ENCODE measurements around the gene RAD54L2.
"Not testable (repeated sequence)": the region's sequence is repeated elsewhere in the genome, so short reads cannot be mapped to it uniquely, and the experiment has no call there.

Gene RAD54L2

GRCh38 chr3:51522273-51522962 is 16.1 kb upstream of the RAD54L2 start:
- H3K4me1 Mint-ChIP-seq (ENCODE audit: low read depth), result peaks cover 6% of the 10 kb centered on the region
- H3K36me3 Mint-ChIP-seq (ENCODE audit: low read depth), result no peaks in the 10 kb centered on the region
- no peak overlapping the region for H3K4me3 Mint-ChIP-seq
- H3K9me3 Mint-ChIP-seq, result no peaks in the 10 kb centered on the region
- intact Hi-C loops (cut with micrococcal nuclease), result no loop called here
- H3K27ac Mint-ChIP-seq, result no peak overlapping the region
- no peaks in the 10 kb centered on the region for H3K27me3 Mint-ChIP-seq

- H3K4me1 Mint-ChIP-seq (ENCODE audit: low read depth); H3K4me3 Mint-ChIP-seq; H3K27me3 Mint-ChIP-seq; intact Hi-C loops (cut with micrococcal nuclease); H3K36me3 Mint-ChIP-seq (ENCODE audit: low read depth); H3K9me3 Mint-ChIP-seq; H3K27ac Mint-ChIP-seq: not testable (repeated sequence)
These were observed 13.6 kb upstream of the RAD54L2 start for GRCh38 chr3:51524874-51525273.

GRCh38 chr3:51530485-51530884 is 8.0 kb upstream of the RAD54L2 start:
- no peak overlapping the region for H3K27ac Mint-ChIP-seq
- intact Hi-C loops (cut with micrococcal nuclease), result no loop called here
- H3K36me3 Mint-ChIP-seq (ENCODE audit: low read depth), result no peaks in the 10 kb centered on the region
- H3K9me3 Mint-ChIP-seq, result no peaks in the 10 kb centered on the region
- no peaks in the 10 kb centered on the region for H3K4me1 Mint-ChIP-seq (ENCODE audit: low read depth)
- no peak overlapping the region for H3K4me3 Mint-ChIP-seq
- peaks cover 3% of the 10 kb centered on the region for H3K27me3 Mint-ChIP-seq

- Mint-ChIP-seq H3K36me3 (ENCODE audit: low read depth) (peaks cover 7% of the 10 kb centered on the region), H3K27ac (no peak overlapping the region), H3K4me1 (ENCODE audit: low read depth) (peaks cover 27% of the 10 kb centered on the region), H3K27me3 (peaks cover 3% of the 10 kb centered on the region), H3K4me3 (no peak overlapping the region), H3K9me3 (no peaks in the 10 kb centered on the region)
- intact Hi-C loops (cut with micrococcal nuclease), result no loop called here
These were observed 3.1 kb upstream of the RAD54L2 start for GRCh38 chr3:51535146-51536019.

- peaks cover 32% of the 10 kb centered on the region for H3K4me1 Mint-ChIP-seq (ENCODE audit: low read depth)
- H3K27me3 Mint-ChIP-seq; intact Hi-C loops (cut with micrococcal nuclease); H3K9me3 Mint-ChIP-seq: not testable (repeated sequence)
- H3K36me3 Mint-ChIP-seq (ENCODE audit: low read depth), result peaks cover 22% of the 10 kb centered on the region
- peak overlapping the region; percentile 78 for H3K27ac Mint-ChIP-seq
- peak overlapping the region; percentile 81 for H3K4me3 Mint-ChIP-seq
These were observed 888 bp upstream of the RAD54L2 start for GRCh38 chr3:51537631-51538030.

GRCh38 chr3:51538115-51538458 is 432 bp upstream of the RAD54L2 start:
- Mint-ChIP-seq H3K4me1 (ENCODE audit: low read depth) (peaks cover 32% of the 10 kb centered on the region), H3K27ac (peak overlapping the region; percentile 78)
- intact Hi-C loops (cut with micrococcal nuclease), result no loop called here

GRCh38 chr3:51539291-51539941 is 897 bp downstream of the RAD54L2 start:
- no peaks in the 10 kb centered on the region for H3K27me3 Mint-ChIP-seq
- peak overlapping the region; percentile 78 for H3K27ac Mint-ChIP-seq
- H3K36me3 Mint-ChIP-seq (ENCODE audit: low read depth), result peaks cover 40% of the 10 kb centered on the region
- H3K9me3 Mint-ChIP-seq, result no peaks in the 10 kb centered on the region
- intact Hi-C loops (cut with micrococcal nuclease), result no loop called here
- H3K4me3 Mint-ChIP-seq, result peak overlapping the region; percentile 81
- peaks cover 32% of the 10 kb centered on the region for H3K4me1 Mint-ChIP-seq (ENCODE audit: low read depth)

More at GRCh38 chr3:51538115-51538458, 432 bp upstream of the RAD54L2 start:
- H3K9me3 Mint-ChIP-seq, result no peaks in the 10 kb centered on the region
- peak overlapping the region; percentile 81 for H3K4me3 Mint-ChIP-seq
- H3K27me3 Mint-ChIP-seq, result no peaks in the 10 kb centered on the region
- peaks cover 26% of the 10 kb centered on the region for H3K36me3 Mint-ChIP-seq (ENCODE audit: low read depth)

- not testable (repeated sequence) for H3K4me3 Mint-ChIP-seq, H3K27ac Mint-ChIP-seq, H3K9me3 Mint-ChIP-seq
These were observed 4.1 kb downstream of the RAD54L2 start for GRCh38 chr3:51542596-51542995.

GRCh38 chr3:51544011-51544775 is 5.7 kb downstream of the RAD54L2 start:
- H3K27ac Mint-ChIP-seq, result no peak overlapping the region

More at GRCh38 chr3:51542596-51542995, 4.1 kb downstream of the RAD54L2 start:
- Mint-ChIP-seq H3K36me3 (ENCODE audit: low read depth) (peaks cover 63% of the 10 kb centered on the region), H3K4me1 (ENCODE audit: low read depth) (peaks cover 26% of the 10 kb centered on the region)
- H3K27me3 Mint-ChIP-seq; intact Hi-C loops (cut with micrococcal nuclease): not testable (repeated sequence)

GRCh38 chr3:51547274-51547673 is 8.8 kb downstream of the RAD54L2 start:
- Mint-ChIP-seq H3K9me3 (no peaks in the 10 kb centered on the region), H3K27ac (no peak overlapping the region), H3K4me1 (ENCODE audit: low read depth) (no peaks in the 10 kb centered on the region), H3K27me3 (no peaks in the 10 kb centered on the region), H3K4me3 (no peak overlapping the region), H3K36me3 (ENCODE audit: low read depth) (peaks cover 86% of the 10 kb centered on the region)
- intact Hi-C loops (cut with micrococcal nuclease), result no loop called here

More at GRCh38 chr3:51544011-51544775, 5.7 kb downstream of the RAD54L2 start:
- Mint-ChIP-seq H3K27me3 (no peaks in the 10 kb centered on the region), H3K9me3 (no peaks in the 10 kb centered on the region), H3K4me1 (ENCODE audit: low read depth) (peaks cover 17% of the 10 kb centered on the region), H3K36me3 (ENCODE audit: low read depth) (peaks cover 70% of the 10 kb centered on the region), H3K4me3 (no peak overlapping the region)
- intact Hi-C loops (cut with micrococcal nuclease), result no loop called here

- Mint-ChIP-seq H3K27me3 (no peaks in the 10 kb centered on the region), H3K4me1 (ENCODE audit: low read depth) (no peaks in the 10 kb centered on the region), H3K27ac (no peak overlapping the region), H3K36me3 (ENCODE audit: low read depth) (peaks cover 84% of the 10 kb centered on the region), H3K9me3 (no peaks in the 10 kb centered on the region), H3K4me3 (no peak overlapping the region)
- intact Hi-C loops (cut with micrococcal nuclease), result no loop called here
These were observed 10.8 kb downstream of the RAD54L2 start for GRCh38 chr3:51549311-51549710.

- H3K9me3 Mint-ChIP-seq, result no peaks in the 10 kb centered on the region
- H3K27me3 Mint-ChIP-seq, result no peaks in the 10 kb centered on the region
- no peaks in the 10 kb centered on the region for H3K4me1 Mint-ChIP-seq (ENCODE audit: low read depth)
- H3K4me3 Mint-ChIP-seq, result no peak overlapping the region
- peaks cover 82% of the 10 kb centered on the region for H3K36me3 Mint-ChIP-seq (ENCODE audit: low read depth)
- intact Hi-C loops (cut with micrococcal nuclease), result no loop called here
- H3K27ac Mint-ChIP-seq, result no peak overlapping the region
These were observed 11.7 kb downstream of the RAD54L2 start for GRCh38 chr3:51550080-51550819.

GRCh38 chr3:51557993-51558392 is 19.5 kb downstream of the RAD54L2 start:
- intact Hi-C loops (cut with micrococcal nuclease), result no loop called here
- H3K4me1 Mint-ChIP-seq (ENCODE audit: low read depth), result peaks cover 4% of the 10 kb centered on the region
- no peak overlapping the region for H3K27ac Mint-ChIP-seq
- H3K9me3 Mint-ChIP-seq, result no peaks in the 10 kb centered on the region
- peaks cover 56% of the 10 kb centered on the region for H3K36me3 Mint-ChIP-seq (ENCODE audit: low read depth)
- no peaks in the 10 kb centered on the region for H3K27me3 Mint-ChIP-seq
- no peak overlapping the region for H3K4me3 Mint-ChIP-seq
